ENCODE results near the gene KIZ.

The KIZ gene

DNA sequence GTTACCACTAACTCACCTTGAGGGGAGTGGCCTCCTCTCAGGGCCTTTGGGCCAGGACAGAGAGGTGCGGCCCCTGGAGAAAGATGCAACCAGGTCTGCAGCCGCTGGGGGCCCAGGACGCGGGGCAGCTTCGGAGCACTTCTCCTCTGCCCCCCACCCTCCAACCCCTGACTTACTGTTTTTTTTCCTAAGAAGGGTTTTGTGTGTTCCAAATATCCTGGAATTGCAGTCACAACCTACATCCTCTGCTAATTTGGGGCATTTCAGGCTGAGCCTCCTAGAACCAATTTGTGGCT is 21.5 kb upstream of the KIZ start:
- no peak for DNase-seq (ENCODE audit: low read depth)
- H3K4me3 ChIP-seq (ENCODE audit: low read depth, low read length), result no peak overlapping the region
- TF ChIP-seq, protein P1, sequence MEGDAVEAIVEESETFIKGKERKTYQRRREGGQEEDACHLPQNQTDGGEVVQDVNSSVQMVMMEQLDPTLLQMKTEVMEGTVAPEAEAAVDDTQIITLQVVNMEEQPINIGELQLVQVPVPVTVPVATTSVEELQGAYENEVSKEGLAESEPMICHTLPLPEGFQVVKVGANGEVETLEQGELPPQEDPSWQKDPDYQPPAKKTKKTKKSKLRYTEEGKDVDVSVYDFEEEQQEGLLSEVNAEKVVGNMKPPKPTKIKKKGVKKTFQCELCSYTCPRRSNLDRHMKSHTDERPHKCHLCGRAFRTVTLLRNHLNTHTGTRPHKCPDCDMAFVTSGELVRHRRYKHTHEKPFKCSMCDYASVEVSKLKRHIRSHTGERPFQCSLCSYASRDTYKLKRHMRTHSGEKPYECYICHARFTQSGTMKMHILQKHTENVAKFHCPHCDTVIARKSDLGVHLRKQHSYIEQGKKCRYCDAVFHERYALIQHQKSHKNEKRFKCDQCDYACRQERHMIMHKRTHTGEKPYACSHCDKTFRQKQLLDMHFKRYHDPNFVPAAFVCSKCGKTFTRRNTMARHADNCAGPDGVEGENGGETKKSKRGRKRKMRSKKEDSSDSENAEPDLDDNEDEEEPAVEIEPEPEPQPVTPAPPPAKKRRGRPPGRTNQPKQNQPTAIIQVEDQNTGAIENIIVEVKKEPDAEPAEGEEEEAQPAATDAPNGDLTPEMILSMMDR (IDR thresholded peaks at IDR 0.05; ENCODE audit: low read depth, low read length), result no peak
- TF ChIP-seq MYC (IDR thresholded peaks at IDR 0.05; ENCODE audit: low read depth, low read length) (no peak), POLR2A (IDR thresholded peaks at IDR 0.05; ENCODE audit: extremely low read depth, insufficient read length) (no peak)
- TF ChIP-seq, protein P2, sequence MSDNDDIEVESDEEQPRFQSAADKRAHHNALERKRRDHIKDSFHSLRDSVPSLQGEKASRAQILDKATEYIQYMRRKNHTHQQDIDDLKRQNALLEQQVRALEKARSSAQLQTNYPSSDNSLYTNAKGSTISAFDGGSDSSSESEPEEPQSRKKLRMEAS (IDR thresholded peaks at IDR 0.05; ENCODE audit: low read depth, low read length), result no peak

DNA sequence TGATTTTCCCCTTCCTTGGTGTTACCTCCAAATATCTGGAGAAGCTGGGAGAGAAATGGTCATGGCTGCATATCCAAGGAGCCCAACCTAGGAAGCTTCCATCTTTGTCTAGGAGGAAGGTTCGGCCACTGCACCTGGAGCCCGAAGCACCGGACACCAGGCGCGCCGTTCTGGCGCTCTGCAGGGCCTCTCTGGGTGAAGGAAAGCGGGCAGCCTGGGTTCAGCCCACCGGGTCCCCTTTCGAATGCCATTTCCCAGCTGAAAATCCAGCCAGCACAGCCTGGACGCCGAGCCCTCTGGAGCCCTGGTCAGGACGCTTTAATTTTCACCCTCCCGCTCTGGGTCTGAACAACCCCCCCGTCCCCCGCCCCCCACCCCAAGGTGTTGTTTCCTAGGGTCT is 21.0 kb upstream of the KIZ start:
- no peak overlapping the region for H3K4me3 ChIP-seq (ENCODE audit: low read depth, low read length)
- no peak for DNase-seq (ENCODE audit: low read depth)
- TF ChIP-seq, protein P1 (IDR thresholded peaks at IDR 0.05; ENCODE audit: low read depth, low read length), result no peak
- no peak for TF ChIP-seq POLR2A (IDR thresholded peaks at IDR 0.05; ENCODE audit: extremely low read depth, insufficient read length)
- no peak for TF ChIP-seq MYC (IDR thresholded peaks at IDR 0.05; ENCODE audit: low read depth, low read length)
- TF ChIP-seq, protein P2 (IDR thresholded peaks at IDR 0.05; ENCODE audit: low read depth, low read length), result no peak

DNA sequence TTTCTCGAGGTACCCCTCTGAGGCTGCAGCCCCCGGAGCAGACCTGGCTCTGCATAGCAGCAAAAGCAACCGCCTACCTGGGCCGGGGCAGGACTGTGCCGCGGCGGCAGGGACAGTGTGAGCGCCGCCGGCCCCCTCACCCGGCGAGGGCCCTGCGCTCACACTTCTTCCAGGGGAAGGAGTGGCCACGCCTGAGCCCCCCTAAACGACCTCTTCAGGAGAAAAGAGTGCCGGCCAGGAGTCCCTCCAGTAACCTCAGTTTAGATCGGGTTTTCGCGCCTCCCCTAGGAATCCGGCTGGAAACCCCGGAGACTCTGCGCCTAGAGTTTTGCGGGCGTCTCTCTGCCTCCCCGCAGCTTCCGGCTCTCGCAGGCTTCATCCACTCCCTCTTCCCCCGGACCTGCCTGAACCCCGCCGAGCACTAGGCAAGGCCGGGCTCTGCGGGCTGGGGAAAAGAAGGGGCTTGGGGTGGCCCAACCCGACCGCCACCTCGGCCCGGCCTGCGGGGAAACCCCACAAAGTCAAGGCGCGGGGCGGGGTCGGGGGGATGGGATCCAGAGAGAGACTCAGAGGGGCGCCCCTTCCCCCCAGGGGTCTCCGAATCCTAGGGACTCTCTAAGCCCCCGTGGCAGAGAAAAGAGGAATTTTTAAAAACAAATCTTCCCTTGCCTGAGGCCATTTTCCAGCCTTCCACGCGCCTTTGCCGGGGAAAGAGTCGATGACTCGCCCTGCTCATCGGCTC is 20.3 kb upstream of the KIZ start:
- no peak overlapping the region for H3K4me3 ChIP-seq (ENCODE audit: low read depth, low read length)
- DNase-seq (ENCODE audit: low read depth), result peak; percentile 36
- TF ChIP-seq, protein P1 (IDR thresholded peaks at IDR 0.05; ENCODE audit: low read depth, low read length), result no peak
- TF ChIP-seq, protein P2 (IDR thresholded peaks at IDR 0.05; ENCODE audit: low read depth, low read length), result no peak
- no peak for TF ChIP-seq MYC (IDR thresholded peaks at IDR 0.05; ENCODE audit: low read depth, low read length)
- TF ChIP-seq POLR2A (IDR thresholded peaks at IDR 0.05; ENCODE audit: extremely low read depth, insufficient read length), result no peak

DNA sequence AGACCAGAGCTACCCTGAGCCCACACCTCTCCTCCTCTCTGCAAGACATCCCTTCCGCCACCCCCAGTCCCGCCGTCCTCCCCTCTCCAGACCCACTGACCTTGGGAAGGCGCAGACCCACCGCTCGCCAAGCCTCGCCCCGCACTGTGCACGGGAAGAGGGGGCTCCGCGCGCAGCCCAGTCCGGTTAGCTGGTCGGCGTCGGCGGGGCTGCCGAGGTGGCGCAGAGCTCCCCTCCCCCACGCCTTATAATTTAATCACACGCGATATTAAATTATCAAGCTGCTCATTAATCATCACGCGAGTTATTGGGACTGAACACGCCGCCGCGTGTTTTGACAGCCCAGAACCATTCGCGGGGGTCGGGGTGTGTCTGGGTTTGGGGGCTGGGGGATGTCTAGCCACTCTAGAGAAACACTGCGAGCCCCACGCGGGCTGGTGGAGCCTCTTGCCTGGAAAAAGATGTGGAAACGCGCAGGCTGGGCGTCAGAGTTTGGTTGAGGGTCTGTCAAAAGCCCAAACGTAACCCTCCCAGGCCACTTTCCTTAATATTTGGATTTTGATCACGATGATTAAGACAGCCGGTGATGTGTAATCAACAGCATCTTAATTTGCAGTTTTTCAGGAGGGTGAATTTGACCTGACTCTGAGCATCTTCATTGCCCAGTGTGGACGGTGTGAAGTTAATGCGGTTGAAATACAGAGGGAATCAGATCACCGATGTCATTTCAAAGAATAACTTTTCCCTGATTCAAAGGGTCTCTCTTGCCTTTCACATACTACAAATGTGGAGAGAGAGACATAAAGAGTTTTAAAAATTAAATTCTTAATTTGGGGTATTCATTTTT is 19.5 kb upstream of the KIZ start, which contains the start of gene LINC00237:
Gene LINC00237, minus strand, starts transcription at position 188 of the 847 bp plus-strand sequence.
- DNase-seq (ENCODE audit: low read depth), result no peak
- H3K4me3 ChIP-seq (ENCODE audit: low read depth, low read length), result no peak within 1 kb of the TSS
- TF ChIP-seq, protein P2 (IDR thresholded peaks at IDR 0.05; ENCODE audit: low read depth, low read length), result no peak
- TF ChIP-seq, protein P1 (IDR thresholded peaks at IDR 0.05; ENCODE audit: low read depth, low read length), result no peak
- TF ChIP-seq MYC (IDR thresholded peaks at IDR 0.05; ENCODE audit: low read depth, low read length) (no peak), POLR2A (IDR thresholded peaks at IDR 0.05; ENCODE audit: extremely low read depth, insufficient read length) (no peak)

DNA sequence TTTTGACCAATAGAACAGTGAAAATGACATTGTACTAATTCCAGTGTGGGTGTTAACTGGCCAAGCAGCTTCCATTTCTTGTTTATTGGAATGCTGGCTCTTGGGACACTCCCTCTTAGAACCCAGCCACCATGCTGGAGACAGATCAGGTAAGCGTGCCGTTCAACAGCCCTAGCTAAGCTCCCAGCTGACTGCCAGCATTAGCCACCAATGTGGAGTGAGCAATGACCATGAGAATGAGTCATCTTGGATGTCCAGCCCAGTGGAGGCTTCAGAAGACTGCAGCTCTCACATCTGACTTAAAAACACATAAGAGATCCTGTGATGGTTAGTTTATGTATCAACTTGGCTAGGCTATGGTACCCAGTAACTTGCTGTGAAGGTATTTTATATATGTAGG is 16.7 kb upstream of the KIZ start:
- no peak overlapping the region for H3K4me3 ChIP-seq (ENCODE audit: low read depth, low read length)
- DNase-seq (ENCODE audit: low read depth), result no peak
- TF ChIP-seq, protein P1 (IDR thresholded peaks at IDR 0.05; ENCODE audit: low read depth, low read length), result no peak

All from NB4 (cell line).